DND-41 (cell line): Measurements from ENCODE around the gene SKIDA1.

Experiments
- ATAC-seq: fragments of 200-7000 bp; cut with Tn5 transposase; 3 replicates; pipeline ENCODE4 v1.9.1; 2021; ENCODE audit warnings: low read depth; ENCODE audit not compliant: insufficient read depth
- DNase-seq: peaks from one replicate; pipeline ENCODE4 v3.0.0-alpha.2; 2020
- H2AFZ ChIP-seq: 2 replicates; pipeline ENCODE4 v1.6.0; 2012; ENCODE audit warnings: low read depth, low read length
- H3K27ac ChIP-seq: 2 replicates; pipeline ENCODE4 v1.5.1; 2012; ENCODE audit warnings: low read length, inconsistent platforms
- H3K27me3 ChIP-seq: fragments of 200-600 bp; sonication (generic); 2 replicates; pipeline ENCODE4 v1.6.0; 2012; ENCODE audit warnings: low read length, mild to moderate bottlenecking, inconsistent platforms; ENCODE audit not compliant: insufficient read depth, poor library complexity
- H3K36me3 ChIP-seq: 2 replicates; pipeline ENCODE4 v1.5.1; 2012; ENCODE audit warnings: low read length, inconsistent platforms; ENCODE audit not compliant: insufficient read depth
- H3K4me1 ChIP-seq: 2 replicates; pipeline ENCODE4 v1.5.1; 2012; ENCODE audit warnings: mild to moderate bottlenecking, low read length; ENCODE audit not compliant: insufficient read depth
- H3K4me2 ChIP-seq: 2 replicates; pipeline ENCODE4 v1.6.0; 2012; ENCODE audit warnings: mild to moderate bottlenecking, moderate library complexity, low read length, inconsistent platforms; ENCODE audit not compliant: insufficient read depth
- H3K4me3 ChIP-seq, 2 experiments: fragments of 200-600 bp in 1 of 2; shearing (Covaris generic) in 1 of 2; 2 replicates each; pipeline ENCODE4 v1.5.1; 2012 to 2016; ENCODE audit warnings: inconsistent platforms in 2 of 2, low read length in 2 of 2, mild to moderate bottlenecking in 2 of 2, low read depth in 1 of 2, moderate library complexity in 1 of 2
- H3K79me2 ChIP-seq: 2 replicates; pipeline ENCODE4 v1.6.0; 2012; ENCODE audit warnings: low read length, inconsistent platforms; ENCODE audit not compliant: insufficient read depth
- H3K9ac ChIP-seq: 2 replicates; pipeline ENCODE4 v1.6.0; 2012; ENCODE audit warnings: low read depth, mild to moderate bottlenecking, inconsistent platforms, low read length, moderate library complexity
- H3K9me3 ChIP-seq: 2 replicates; pipeline ENCODE4 v1.5.1; 2012; ENCODE audit warnings: low read length, moderate library complexity, mild to moderate bottlenecking, inconsistent platforms; ENCODE audit not compliant: insufficient read depth, severe bottlenecking
- H4K20me1 ChIP-seq: 2 replicates; pipeline ENCODE4 v1.6.0; 2012; ENCODE audit warnings: low read length; ENCODE audit not compliant: insufficient read depth
- CTCF ChIP-seq: IDR thresholded peaks from 2 replicates; pipeline ENCODE4 v1.5.1; 2012; ENCODE audit warnings: borderline replicate concordance, low read length, moderate library complexity, mild to moderate bottlenecking; ENCODE audit not compliant: poor library complexity, severe bottlenecking; ENCODE audit errors: extremely low read depth
- EZH2 ChIP-seq: IDR thresholded peaks from 3 replicates; pipeline ENCODE4 v1.6.1; 2012; ENCODE audit warnings: borderline replicate concordance, low read depth, mild to moderate bottlenecking, moderate library complexity, low read length, inconsistent platforms; ENCODE audit not compliant: severe bottlenecking

The SKIDA1 gene

GRCh38 chr10:21488957-21489446 is 36.5 kb downstream of the SKIDA1 start:
- Histone ChIP-seq H2AFZ (no peak overlapping the region), H3K36me3 (no peaks in the 10 kb centered on the region), H3K9ac (no peak overlapping the region), H3K9me3 (no peaks in the 10 kb centered on the region), H3K27me3 (peaks cover 15% of the 10 kb centered on the region), H3K4me2 (no peak overlapping the region), H3K4me1 (peaks cover 2% of the 10 kb centered on the region), H3K4me3 (no peak overlapping the region), H3K79me2 (no peaks in the 10 kb centered on the region), H3K27ac (no peak overlapping the region), H4K20me1 (0 out of 2 replicates have a peak, but pooled peaks cover 4% of the 10 kb centered on the region)
- TF ChIP-seq CTCF (no peak), EZH2 (no peak)
- ATAC-seq (no peak), DNase-seq (no peak)

GRCh38 chr10:21488246-21488956 is 37.1 kb downstream of the SKIDA1 start:
- TF ChIP-seq CTCF (no peak), EZH2 (no peak)
- no peak overlapping the region for H3K27ac ChIP-seq
- H3K27me3 ChIP-seq, result peaks cover 9% of the 10 kb centered on the region
- H3K79me2 ChIP-seq, result no peaks in the 10 kb centered on the region
- no peaks in the 10 kb centered on the region for H4K20me1 ChIP-seq
- H3K4me2 ChIP-seq, result no peak overlapping the region
- ATAC-seq (no peak), DNase-seq (no peak)
- H3K4me1 ChIP-seq, result no peaks in the 10 kb centered on the region
- H3K4me3 ChIP-seq, result no peak overlapping the region
- H3K9me3 ChIP-seq, result no peaks in the 10 kb centered on the region
- no peak overlapping the region for H3K9ac ChIP-seq
- no peaks in the 10 kb centered on the region for H3K36me3 ChIP-seq
- no peak overlapping the region for H2AFZ ChIP-seq

GRCh38 chr10:21487416-21488180 is 37.9 kb downstream of the SKIDA1 start:
- ATAC-seq, result no peak
- H3K9me3 ChIP-seq, result no peaks in the 10 kb centered on the region
- no peaks in the 10 kb centered on the region for H4K20me1 ChIP-seq
- no peaks in the 10 kb centered on the region for H3K79me2 ChIP-seq
- peaks cover 3% of the 10 kb centered on the region for H3K27me3 ChIP-seq
- no peak for DNase-seq
- no peak overlapping the region for H3K4me2 ChIP-seq
- TF ChIP-seq EZH2 (no peak), CTCF (no peak)
- H3K9ac ChIP-seq, result no peak overlapping the region
- H3K36me3 ChIP-seq, result no peaks in the 10 kb centered on the region
- no peak overlapping the region for H3K4me3 ChIP-seq
- no peak overlapping the region for H3K27ac ChIP-seq
- H2AFZ ChIP-seq, result no peak overlapping the region
- H3K4me1 ChIP-seq, result no peaks in the 10 kb centered on the region
